ENCODE measurements around the gene PLEKHM3. TPM values are rescaled to one million over a fixed set of nuclear protein-coding genes. Genes with fewer than 3 reads are reported as not detected.
A peak's percentile ranks its signal among the peaks of the same experiment; 100 is the strongest.

Gene PLEKHM3
- total RNA-seq, 1 experiment from 2014 or later = 8.4 TPM

GRCh38 chr2:208039376-208040110 lies 14.2 kb upstream of the PLEKHM3 start:
- ChIA-PET CTCF (interaction anchor here (2.3 kb wide), 1 partner anchor 294 kb away, joined by 8 read pairs; no protein-coding TSS in a partner anchor), POLR2A (ENCODE audit: unreplicated experiment) (interaction anchor here (0.9 kb wide), 1 partner anchor 279 kb away, joined by 8 read pairs; no protein-coding TSS in a partner anchor)
- Histone ChIP-seq H3K79me2 (ENCODE audit: low read depth) (no peaks in the 10 kb centered on the region), H3K9me2 (ENCODE audit: insufficient read depth) (no peaks in the 10 kb centered on the region), H3K4me2 (no peak overlapping the region), H4K20me1 (ENCODE audit: insufficient read depth) (no peaks in the 10 kb centered on the region), H3K36me3 (ENCODE audit: low read depth) (no peaks in the 10 kb centered on the region), H3K27me3 (ENCODE audit: insufficient read depth, low read depth) (no peaks in the 10 kb centered on the region), H2AFZ (no peak overlapping the region), H3K4me1 (replicated peaks; ENCODE audit: insufficient read depth) (peaks cover 22% of the 10 kb centered on the region), H3K4me3 (no peak overlapping the region), H3K9me3 (ENCODE audit: insufficient read depth, low read depth) (no peaks in the 10 kb centered on the region), H3K27ac (no peak overlapping the region), H3F3A (ENCODE audit: insufficient read depth, low read depth) (peaks cover 10% of the 10 kb centered on the region; the same call in 1 of the 2 replicates)
- intact Hi-C loops (cut with micrococcal nuclease; ENCODE audit: unreplicated experiment) = loop anchor here (1.0 kb wide), 2 partner anchors 270 to 293 kb away; partner anchors contain the start of gene FZD5
- no peak for DNase-seq
- TF ChIP-seq EZH2 (IDR thresholded peaks at IDR 0.05; ENCODE audit: low read depth) = no peak
- no peak for TF ChIP-seq CTCF (conservative IDR thresholded peaks at IDR 0.05)
- no TSS peak for BruUV-seq (replicated peaks)

DNA sequence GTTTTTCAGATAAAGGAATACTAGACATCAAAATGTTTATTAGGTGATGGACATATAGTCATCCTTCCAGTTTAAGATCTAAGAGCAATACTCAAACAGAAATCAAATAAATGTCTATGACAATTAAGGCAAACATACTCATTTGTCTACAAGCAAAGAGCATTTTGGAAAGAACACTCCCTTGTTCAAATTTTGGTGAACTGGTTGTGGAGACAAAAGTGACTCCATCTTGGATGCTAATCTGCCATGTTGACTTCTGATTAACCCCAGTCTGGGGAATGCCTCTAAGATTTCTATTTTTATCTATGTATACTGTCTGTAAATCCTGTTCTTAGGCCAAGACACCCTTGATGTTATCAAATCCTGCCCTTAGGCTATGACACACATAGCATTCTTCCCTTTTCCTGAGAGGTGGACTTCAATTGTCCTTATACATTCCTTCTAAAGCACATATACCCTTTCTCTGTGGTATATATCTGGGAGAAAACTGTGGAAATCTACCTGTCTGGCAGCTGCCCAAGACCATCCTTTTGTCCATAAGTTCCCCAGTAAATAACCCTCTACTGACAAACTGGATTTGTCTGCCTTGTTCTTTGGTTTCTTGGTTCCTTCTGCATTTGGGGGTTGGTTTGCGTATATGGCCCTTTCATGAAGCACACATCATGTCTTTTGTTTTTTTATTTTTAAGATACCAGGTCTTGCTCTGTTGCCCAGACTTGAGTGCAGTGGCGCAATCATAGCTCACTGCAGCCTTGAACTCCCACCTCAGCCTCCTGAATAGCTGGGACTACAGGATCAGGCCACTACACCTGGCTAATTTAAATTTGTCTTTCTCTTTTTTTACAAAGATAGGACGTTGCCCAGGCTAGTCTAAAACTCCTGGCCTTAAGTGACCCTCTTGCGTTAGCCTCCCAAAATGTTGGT lies 12.5 kb upstream of the PLEKHM3 start:
- BruUV-seq (replicated peaks) = no TSS peak
- ChIA-PET POLR2A (ENCODE audit: unreplicated experiment) (interaction anchor here (0.6 kb wide), 1 partner anchor 331 kb away, joined by 4 read pairs; no protein-coding TSS in a partner anchor), CTCF (interaction anchor here (0.6 kb wide), 3 partner anchors 24 to 341 kb away, joined by 3 to 4 read pairs (median 4); no protein-coding TSS in a partner anchor)
- DNase-seq = peak in 1 of 2 experiments; percentile 80
- Histone ChIP-seq H3K4me3 (no peak overlapping the region), H3K79me2 (ENCODE audit: low read depth) (no peaks in the 10 kb centered on the region), H3K27ac (peak overlapping the region; percentile 9; the same call in 1 of the 2 replicates), H4K20me1 (ENCODE audit: insufficient read depth) (no peaks in the 10 kb centered on the region), H3K27me3 (ENCODE audit: insufficient read depth, low read depth) (no peaks in the 10 kb centered on the region), H3K9me2 (ENCODE audit: insufficient read depth) (no peaks in the 10 kb centered on the region), H3K4me1 (replicated peaks; ENCODE audit: insufficient read depth) (peaks cover 34% of the 10 kb centered on the region), H3K9me3 (ENCODE audit: insufficient read depth, low read depth) (no peaks in the 10 kb centered on the region), H3F3A (ENCODE audit: insufficient read depth, low read depth) (peaks cover 18% of the 10 kb centered on the region; the same call in 1 of the 2 replicates), H3K36me3 (ENCODE audit: low read depth) (no peaks in the 10 kb centered on the region), H2AFZ (no peak overlapping the region), H3K4me2 (peak overlapping the region; percentile 51)
- TF ChIP-seq EZH2 (IDR thresholded peaks at IDR 0.05; ENCODE audit: low read depth) (no peak), CTCF (conservative IDR thresholded peaks at IDR 0.05) (no peak)
- intact Hi-C loops (cut with micrococcal nuclease; ENCODE audit: unreplicated experiment) = no loop called here

DNA sequence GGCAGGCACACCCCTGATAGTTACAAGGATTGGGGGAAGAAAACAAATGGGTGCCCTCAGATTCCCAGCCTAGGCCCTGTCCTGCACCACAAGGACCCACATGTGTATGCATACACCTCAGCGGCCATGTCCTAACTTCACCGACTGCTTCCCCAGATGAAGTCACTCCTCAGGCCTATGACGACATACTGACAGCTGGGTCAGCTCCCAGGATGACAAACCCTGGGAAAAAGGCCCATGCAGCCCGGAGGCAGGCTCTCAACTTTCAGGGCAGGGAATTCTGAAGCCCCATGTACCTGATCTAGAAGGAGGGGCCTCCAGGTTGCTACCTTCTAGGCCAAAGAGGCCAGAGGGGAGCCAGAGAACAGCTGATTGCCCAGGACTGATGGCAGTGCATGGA lies 11.0 kb upstream of the PLEKHM3 start:
- no TSS peak for BruUV-seq (replicated peaks)
- DNase-seq = no peak

More for the DNA sequence above, 11.0 kb upstream of the PLEKHM3 start:
- no peak for TF ChIP-seq CTCF (conservative IDR thresholded peaks at IDR 0.05)
- TF ChIP-seq EZH2 (IDR thresholded peaks at IDR 0.05; ENCODE audit: low read depth) = no peak
- H2AFZ ChIP-seq = no peak overlapping the region
- H3F3A ChIP-seq (ENCODE audit: insufficient read depth, low read depth) = peaks cover 20% of the 10 kb centered on the region; the same call in 1 of the 2 replicates
- H3K4me3 ChIP-seq = no peak overlapping the region
- H3K27ac ChIP-seq = no peak overlapping the region
- H4K20me1 ChIP-seq (ENCODE audit: insufficient read depth) = no peaks in the 10 kb centered on the region
- no peaks in the 10 kb centered on the region for H3K9me3 ChIP-seq (ENCODE audit: insufficient read depth, low read depth)
- intact Hi-C loops (cut with micrococcal nuclease; ENCODE audit: unreplicated experiment) = no loop called here
- no peaks in the 10 kb centered on the region for H3K27me3 ChIP-seq (ENCODE audit: insufficient read depth, low read depth)
- peaks cover 48% of the 10 kb centered on the region for H3K4me1 ChIP-seq (replicated peaks; ENCODE audit: insufficient read depth)
- H3K4me2 ChIP-seq = no peak overlapping the region
- no peaks in the 10 kb centered on the region for H3K79me2 ChIP-seq (ENCODE audit: low read depth)
- ChIA-PET CTCF (no interaction called here), POLR2A (ENCODE audit: unreplicated experiment) (no interaction called here)
- H3K9me2 ChIP-seq (ENCODE audit: insufficient read depth) = no peaks in the 10 kb centered on the region
- no peaks in the 10 kb centered on the region for H3K36me3 ChIP-seq (ENCODE audit: low read depth)
